Measurements from ENCODE around the gene NOL11. TPM values are rescaled to one million over a fixed set of nuclear protein-coding genes. Genes with fewer than 3 reads are reported as not detected.
"Not testable (repeated sequence)": the region's sequence is repeated elsewhere in the genome, so short reads cannot be mapped to it uniquely, and the experiment has no call there.

Gene NOL11
- total RNA-seq, 2 experiments from 2014 or later, result 109 to 110 TPM

GRCh38 chr17:67727152-67728039 lies 9.7 kb downstream of the NOL11 start:
- Mint-ChIP-seq H3K4me1 (peaks cover 17% of the 10 kb centered on the region), H3K36me3 (peaks cover 62% of the 10 kb centered on the region)
- not testable (repeated sequence) for DNase-seq, H3K27ac Mint-ChIP-seq, H3K4me3 Mint-ChIP-seq, H3K27me3 Mint-ChIP-seq, H3K9me3 Mint-ChIP-seq

GRCh38 chr17:67729903-67730302 lies 12.2 kb downstream of the NOL11 start:
- no peaks in the 10 kb centered on the region for H3K9me3 Mint-ChIP-seq
- H3K27me3 Mint-ChIP-seq, result no peaks in the 10 kb centered on the region
- no peak overlapping the region for H3K27ac Mint-ChIP-seq
- no peak for DNase-seq
- H3K4me3 Mint-ChIP-seq, result no peak overlapping the region
- H3K4me1 Mint-ChIP-seq, result peaks cover 34% of the 10 kb centered on the region
- peaks cover 58% of the 10 kb centered on the region for H3K36me3 Mint-ChIP-seq

GRCh38 chr17:67730731-67731130 lies 13.0 kb downstream of the NOL11 start:
- H3K27me3 Mint-ChIP-seq, result no peaks in the 10 kb centered on the region
- peaks cover 52% of the 10 kb centered on the region for H3K36me3 Mint-ChIP-seq
- no peak overlapping the region for H3K27ac Mint-ChIP-seq
- H3K9me3 Mint-ChIP-seq, result no peaks in the 10 kb centered on the region
- H3K4me1 Mint-ChIP-seq, result peaks cover 25% of the 10 kb centered on the region
- no peak for DNase-seq
- H3K4me3 Mint-ChIP-seq, result no peak overlapping the region

- no peak overlapping the region for H3K4me3 Mint-ChIP-seq
- H3K4me1 Mint-ChIP-seq, result peaks cover 19% of the 10 kb centered on the region
- H3K27ac Mint-ChIP-seq, result no peak overlapping the region
- H3K36me3 Mint-ChIP-seq, result peaks cover 60% of the 10 kb centered on the region
- no peak for DNase-seq
- no peaks in the 10 kb centered on the region for H3K27me3 Mint-ChIP-seq
- H3K9me3 Mint-ChIP-seq, result no peaks in the 10 kb centered on the region
Measured at GRCh38 chr17:67733449-67733848, 15.7 kb downstream of the NOL11 start.

- DNase-seq, result no peak
- H3K4me1 Mint-ChIP-seq, result peaks cover 18% of the 10 kb centered on the region
- no peak overlapping the region for H3K27ac Mint-ChIP-seq
- H3K27me3 Mint-ChIP-seq, result no peaks in the 10 kb centered on the region
- H3K9me3 Mint-ChIP-seq, result no peaks in the 10 kb centered on the region
- H3K4me3 Mint-ChIP-seq, result no peak overlapping the region
- peaks cover 36% of the 10 kb centered on the region for H3K36me3 Mint-ChIP-seq
Measured at GRCh38 chr17:67737145-67737544, 19.4 kb downstream of the NOL11 start.

- H3K27ac Mint-ChIP-seq, result no peak overlapping the region
- DNase-seq, result no peak
- peaks cover 31% of the 10 kb centered on the region for H3K36me3 Mint-ChIP-seq
- no peaks in the 10 kb centered on the region for H3K9me3 Mint-ChIP-seq
- H3K4me1 Mint-ChIP-seq, result peaks cover 2% of the 10 kb centered on the region
- no peaks in the 10 kb centered on the region for H3K27me3 Mint-ChIP-seq
- H3K4me3 Mint-ChIP-seq, result no peak overlapping the region
Measured at GRCh38 chr17:67742025-67742424, 24.3 kb downstream of the NOL11 start.

GRCh38 chr17:67746704-67747571 lies 29.2 kb downstream of the NOL11 start:
- Mint-ChIP-seq H3K4me3 (no peak overlapping the region), H3K4me1 (peaks cover 3% of the 10 kb centered on the region), H3K9me3 (no peaks in the 10 kb centered on the region), H3K27me3 (no peaks in the 10 kb centered on the region), H3K36me3 (peaks cover 48% of the 10 kb centered on the region), H3K27ac (peak overlapping the region; percentile 72)
- no peak for DNase-seq

GRCh38 chr17:67747681-67748235 lies 30.0 kb downstream of the NOL11 start:
- Mint-ChIP-seq H3K27ac (no peak overlapping the region), H3K36me3 (peaks cover 45% of the 10 kb centered on the region), H3K9me3 (no peaks in the 10 kb centered on the region), H3K27me3 (no peaks in the 10 kb centered on the region), H3K4me3 (no peak overlapping the region), H3K4me1 (peaks cover 3% of the 10 kb centered on the region)
- DNase-seq, result no peak

- DNase-seq, result no peak
- Mint-ChIP-seq H3K4me3 (no peak overlapping the region), H3K36me3 (peaks cover 48% of the 10 kb centered on the region), H3K27ac (no peak overlapping the region), H3K9me3 (no peaks in the 10 kb centered on the region), H3K27me3 (no peaks in the 10 kb centered on the region), H3K4me1 (peaks cover 3% of the 10 kb centered on the region)
Measured at GRCh38 chr17:67750067-67750466, 32.3 kb downstream of the NOL11 start.

GRCh38 chr17:67751101-67752074 lies 33.7 kb downstream of the NOL11 start:
- Mint-ChIP-seq H3K4me3 (no peak overlapping the region), H3K27ac (no peak overlapping the region), H3K36me3 (peaks cover 52% of the 10 kb centered on the region), H3K9me3 (no peaks in the 10 kb centered on the region), H3K27me3 (no peaks in the 10 kb centered on the region), H3K4me1 (peaks cover 7% of the 10 kb centered on the region)
- DNase-seq, result no peak

GRCh38 chr17:67752160-67752559 lies 34.4 kb downstream of the NOL11 start:
- H3K36me3 Mint-ChIP-seq, result peaks cover 49% of the 10 kb centered on the region

GRCh38 chr17:67753026-67753425 lies 35.3 kb downstream of the NOL11 start:
- Mint-ChIP-seq H3K36me3 (peaks cover 43% of the 10 kb centered on the region), H3K4me1 (peaks cover 5% of the 10 kb centered on the region), H3K9me3 (no peaks in the 10 kb centered on the region), H3K4me3 (no peak overlapping the region), H3K27ac (no peak overlapping the region), H3K27me3 (no peaks in the 10 kb centered on the region)
- DNase-seq, result no peak

More at GRCh38 chr17:67752160-67752559, 34.4 kb downstream of the NOL11 start:
- H3K4me3 Mint-ChIP-seq, H3K27me3 Mint-ChIP-seq, H3K27ac Mint-ChIP-seq, DNase-seq, H3K9me3 Mint-ChIP-seq, H3K4me1 Mint-ChIP-seq: not testable (repeated sequence)

- peaks cover 5% of the 10 kb centered on the region for H3K4me1 Mint-ChIP-seq
- H3K9me3 Mint-ChIP-seq, result no peaks in the 10 kb centered on the region
- peaks cover 34% of the 10 kb centered on the region for H3K36me3 Mint-ChIP-seq
- H3K4me3 Mint-ChIP-seq, result no peak overlapping the region
- no peak overlapping the region for H3K27ac Mint-ChIP-seq
- no peak for DNase-seq
- no peaks in the 10 kb centered on the region for H3K27me3 Mint-ChIP-seq
Measured at GRCh38 chr17:67754001-67754400, 36.3 kb downstream of the NOL11 start.

- not testable (repeated sequence) for DNase-seq, H3K27ac Mint-ChIP-seq, H3K9me3 Mint-ChIP-seq, H3K27me3 Mint-ChIP-seq, H3K4me3 Mint-ChIP-seq, H3K4me1 Mint-ChIP-seq
- peaks cover 27% of the 10 kb centered on the region for H3K36me3 Mint-ChIP-seq
Measured at GRCh38 chr17:67754686-67755085, 37.0 kb downstream of the NOL11 start.

All from activated naive CD8-positive, alpha-beta T cell treated with anti-CD3 and anti-CD28 coated beads for 36 hours (primary cell).